ENCODE results near the gene MYO5C. TPM values are rescaled to one million over a fixed set of nuclear protein-coding genes. Genes with fewer than 3 reads are reported as not detected.

Gene MYO5C
- total RNA-seq, 4 donors from 2014 or later, result 17.8 to 25.5 (median 23.6) TPM

DNA sequence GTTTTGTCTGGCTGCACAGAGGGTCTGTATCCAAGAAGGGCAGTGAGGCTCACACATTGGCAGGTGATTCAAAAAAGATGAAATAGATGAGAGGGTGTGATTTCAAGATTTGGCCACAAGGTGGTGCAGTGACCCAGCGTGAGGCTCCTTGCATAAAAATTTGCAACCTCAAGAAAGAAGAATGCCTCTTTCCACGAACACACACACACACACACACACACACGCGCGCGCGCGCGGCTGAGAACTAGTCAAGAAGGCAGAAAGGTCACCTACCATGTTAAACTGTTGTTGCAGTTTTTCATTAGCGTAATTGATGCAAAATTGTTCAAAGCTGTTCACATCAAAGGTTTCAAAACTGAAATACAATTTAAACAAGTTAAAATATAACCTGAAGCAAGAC, 39.2 kb downstream of the MYO5C start:
- H3K27ac ChIP-seq, result no peak overlapping the region
- H3K36me3 ChIP-seq, result peaks cover 0 to 57% (median 0%) of the 10 kb centered on the region in 3 donors
- intact Hi-C loops (cut with DNase I), result no loop called here
- WGBS, 2 donors, result 4 to 6% methylated on average over 10 of the region's 10 CpGs
- H3K9me3 ChIP-seq, result no peaks in the 10 kb centered on the region
- no peaks in the 10 kb centered on the region for H3K27me3 ChIP-seq
- H3K4me1 ChIP-seq, result peaks cover 5 to 33% (median 22%) of the 10 kb centered on the region in 3 donors
- DNase-seq, result peak; percentile 13
- H3K4me3 ChIP-seq, result no peak overlapping the region
- peak; percentile 80 to 89 (median 83) for TF ChIP-seq CTCF (IDR thresholded peaks at IDR 0.05)
- no peak for TF ChIP-seq POLR2A (IDR thresholded peaks at IDR 0.05)

DNA sequence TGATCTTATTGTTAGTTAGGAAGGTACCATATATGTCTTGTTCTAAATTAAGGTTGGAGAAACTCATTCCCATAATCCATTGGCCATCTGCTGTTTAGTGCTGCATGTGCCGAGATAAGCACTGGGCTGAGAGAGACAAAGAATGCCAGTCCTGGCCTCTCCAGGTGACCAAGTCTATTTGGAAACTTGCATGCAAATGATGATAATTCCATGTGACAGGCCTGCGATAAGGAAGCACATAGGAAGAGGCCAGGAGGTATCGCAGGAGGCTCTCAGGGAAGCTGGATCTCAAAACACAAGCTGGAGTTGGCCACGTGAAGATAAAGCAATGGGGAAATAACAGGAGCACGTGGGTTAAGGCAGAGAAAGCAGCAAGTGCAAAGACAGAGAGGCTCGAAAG, 39.7 kb downstream of the MYO5C start:
- H3K4me3 ChIP-seq, result no peak overlapping the region
- no peak overlapping the region for H3K27ac ChIP-seq
- intact Hi-C loops (cut with DNase I), result no loop called here
- H3K4me1 ChIP-seq, result peaks cover 5 to 28% (median 18%) of the 10 kb centered on the region in 3 donors
- no peaks in the 10 kb centered on the region for H3K9me3 ChIP-seq
- TF ChIP-seq POLR2A (IDR thresholded peaks at IDR 0.05), result no peak
- TF ChIP-seq CTCF (IDR thresholded peaks at IDR 0.05), result no peak
- WGBS, 2 donors, result 51 to 64% methylated on average over 6 of the region's 6 CpGs
- DNase-seq, result no peak
- H3K36me3 ChIP-seq, result peaks cover 0 to 57% (median 0%) of the 10 kb centered on the region in 3 donors
- H3K27me3 ChIP-seq, result no peaks in the 10 kb centered on the region

GRCh38 chr15:52255008-52255407, 40.6 kb downstream of the MYO5C start:
- Histone ChIP-seq H3K27ac (peak overlapping the region in 1 of 4 donors; percentile 6), H3K4me3 (no peak overlapping the region), H3K27me3 (no peaks in the 10 kb centered on the region), H3K36me3 (peaks cover 0 to 48% (median 0%) of the 10 kb centered on the region in 3 donors), H3K4me1 (peaks cover 5 to 28% (median 18%) of the 10 kb centered on the region in 3 donors), H3K9me3 (no peaks in the 10 kb centered on the region)
- WGBS, 2 donors, result 27 to 33% methylated on average over 1 of the region's 1 CpG
- TF ChIP-seq CTCF (IDR thresholded peaks at IDR 0.05) (no peak), POLR2A (IDR thresholded peaks at IDR 0.05) (no peak)
- intact Hi-C loops (cut with DNase I), result no loop called here
- DNase-seq, result no peak

DNA sequence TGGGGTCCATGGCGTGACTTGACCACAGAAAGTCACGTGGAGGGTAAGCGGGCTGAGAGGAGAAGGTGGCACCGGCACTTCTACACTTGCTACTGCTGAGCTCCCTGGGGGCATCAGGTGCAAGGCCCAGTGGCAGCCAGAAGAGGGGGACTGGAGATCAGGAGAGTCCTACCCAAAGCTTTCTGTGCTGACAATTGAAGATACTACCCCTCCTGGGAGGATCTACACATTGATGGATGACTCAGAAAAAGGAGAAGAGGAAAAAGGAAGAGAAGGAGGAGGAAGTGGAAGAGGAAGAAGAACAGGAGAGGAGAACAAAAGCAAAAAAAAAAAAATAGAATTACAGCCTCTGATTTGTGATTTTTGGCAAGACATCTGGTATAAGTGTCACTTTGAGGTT, 41.2 kb downstream of the MYO5C start:
- DNase-seq, result no peak
- H3K36me3 ChIP-seq, result peaks cover 0 to 50% (median 0%) of the 10 kb centered on the region in 3 donors
- no peak for TF ChIP-seq POLR2A (IDR thresholded peaks at IDR 0.05)
- no peak for TF ChIP-seq CTCF (IDR thresholded peaks at IDR 0.05)
- H3K27me3 ChIP-seq, result no peaks in the 10 kb centered on the region
- H3K4me3 ChIP-seq, result no peak overlapping the region
- H3K27ac ChIP-seq, result no peak overlapping the region
- peaks cover 5 to 28% (median 18%) of the 10 kb centered on the region in 3 donors for H3K4me1 ChIP-seq
- H3K9me3 ChIP-seq, result no peaks in the 10 kb centered on the region
- intact Hi-C loops (cut with DNase I), result no loop called here
- 62 to 91% methylated on average over 4 of the region's 4 CpGs for WGBS, 2 donors

- Histone ChIP-seq H3K9me3 (no peaks in the 10 kb centered on the region), H3K36me3 (peaks cover 0 to 49% (median 0%) of the 10 kb centered on the region in 3 donors), H3K4me1 (peaks cover 5 to 28% (median 18%) of the 10 kb centered on the region in 3 donors), H3K27ac (peak overlapping the region; percentile 50 to 79 (median 54)), H3K27me3 (no peaks in the 10 kb centered on the region), H3K4me3 (no peak overlapping the region)
- TF ChIP-seq POLR2A (IDR thresholded peaks at IDR 0.05), result no peak
- TF ChIP-seq CTCF (IDR thresholded peaks at IDR 0.05), result no peak
- 8 to 31% methylated on average over 4 of the region's 4 CpGs for WGBS, 2 donors
- intact Hi-C loops (cut with DNase I), result no loop called here
- no peak for DNase-seq
Observed at GRCh38 chr15:52252781-52253180, 42.8 kb downstream of the MYO5C start.

All from esophagus squamous epithelium (tissue), 5 donors.